GM21381 (cell line): ENCODE data around the gene LIPF.
"Not testable (repeated sequence)": the region's sequence is repeated elsewhere in the genome, so short reads cannot be mapped to it uniquely, and the experiment has no call there.

ENCODE experiments used
- ATAC-seq: cut with Tn5 transposase; IDR thresholded peaks from one replicate; pipeline ENCODE4 v1.9.1; 2021; ENCODE audit warnings: mild to moderate bottlenecking, moderate library complexity; ENCODE audit not compliant: unreplicated experiment

The LIPF gene

DNA sequence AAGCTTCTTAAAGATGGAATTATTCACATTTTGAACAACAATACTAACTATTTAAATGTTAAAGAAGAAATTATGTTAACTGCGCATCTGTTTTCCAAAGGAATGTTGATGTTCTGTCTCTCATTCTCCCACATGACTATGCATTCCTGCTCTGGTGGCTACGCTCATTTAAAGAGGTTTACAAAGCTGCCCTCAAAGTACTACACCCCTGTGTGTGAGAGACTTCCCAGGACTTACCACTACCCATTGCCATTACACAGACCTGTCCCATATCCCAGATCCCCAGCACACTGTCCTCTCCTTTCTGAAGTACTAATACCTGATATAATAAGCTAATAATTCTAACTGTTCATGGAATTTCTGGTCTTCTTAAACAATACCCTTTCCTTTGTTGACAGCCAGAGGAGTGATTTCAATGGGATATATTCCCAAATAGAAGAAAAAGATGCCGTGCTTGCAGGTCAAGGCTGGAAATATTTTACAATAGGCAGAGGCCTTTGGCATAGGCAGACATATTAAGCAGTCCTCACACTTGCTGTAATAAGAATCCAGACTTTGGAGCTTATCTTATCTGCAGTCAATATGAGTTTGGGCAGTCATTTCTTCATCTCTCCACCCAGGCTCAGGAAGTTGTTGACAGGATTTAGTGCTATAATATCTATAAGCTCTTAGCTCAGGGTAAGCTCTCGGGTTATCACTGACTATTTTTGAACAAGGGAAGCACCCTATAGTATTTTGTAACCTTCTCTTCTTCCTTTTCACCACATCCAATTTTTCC lies 12.2 kb downstream of the LIPF start:
- ATAC-seq = no peak

DNA sequence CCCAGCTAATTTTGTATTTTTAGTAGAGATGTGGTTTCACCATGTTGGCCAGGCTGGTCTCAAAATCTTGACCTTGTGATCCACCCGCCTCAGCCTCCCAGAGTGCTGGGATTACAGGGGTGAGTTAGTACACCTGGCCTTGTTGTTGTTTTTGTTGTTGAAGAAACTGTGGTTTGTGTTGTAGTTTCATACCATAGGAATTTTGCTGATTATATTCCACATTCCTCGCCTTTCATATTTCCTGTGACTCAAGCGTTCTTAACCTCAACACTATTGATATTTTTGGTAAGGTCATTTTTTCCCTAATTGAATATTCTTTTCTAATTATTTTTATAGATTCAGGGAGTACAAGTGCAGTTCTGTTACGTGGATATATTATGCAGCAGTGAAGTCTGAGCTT lies 16.7 kb downstream of the LIPF start:
- no peak for ATAC-seq

- ATAC-seq = no peak
These were observed 18.2 kb downstream of the LIPF start for GRCh38 chr10:88682491-88682890.

GRCh38 chr10:88687853-88688467 lies 23.7 kb downstream of the LIPF start:
- no peak for ATAC-seq

GRCh38 chr10:88689366-88689765 lies 25.1 kb downstream of the LIPF start:
- no peak for ATAC-seq

GRCh38 chr10:88693392-88694020 lies 29.3 kb downstream of the LIPF start:
- no peak for ATAC-seq

DNA sequence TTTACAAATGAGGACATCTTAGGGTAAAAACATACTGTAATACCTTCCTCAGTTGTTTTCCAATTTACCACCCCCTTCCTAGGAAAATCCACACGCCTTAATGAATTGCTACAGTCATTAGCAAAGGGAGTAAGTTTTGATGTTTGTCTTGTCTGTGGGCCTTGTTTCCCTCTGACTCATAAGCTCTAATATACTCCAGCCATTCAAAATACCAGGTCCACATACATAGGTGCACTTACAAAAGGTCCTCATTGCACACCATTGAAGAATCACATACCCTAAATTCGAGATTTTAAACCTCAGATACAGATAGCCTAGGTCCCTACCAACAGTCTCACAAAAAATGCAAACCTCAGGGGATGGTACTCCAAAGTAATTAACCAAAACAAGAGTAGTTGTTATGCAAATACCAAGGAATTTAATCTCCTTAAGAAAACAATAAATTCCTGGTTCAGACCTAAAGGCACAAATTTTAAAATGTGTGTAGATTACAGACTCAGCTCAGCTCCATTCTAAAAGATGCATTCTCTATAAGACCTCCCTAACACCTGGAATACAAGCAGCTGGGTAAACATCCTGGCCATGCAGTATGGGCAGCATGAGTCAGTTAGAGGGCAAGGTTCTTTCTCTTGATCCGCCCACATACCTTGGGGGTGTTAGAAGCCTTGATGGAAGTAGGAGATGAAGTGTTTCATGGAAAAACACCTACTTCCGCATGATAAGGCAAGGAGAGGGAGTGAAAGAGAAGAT lies 38.8 kb downstream of the LIPF start:
- no peak for ATAC-seq

DNA sequence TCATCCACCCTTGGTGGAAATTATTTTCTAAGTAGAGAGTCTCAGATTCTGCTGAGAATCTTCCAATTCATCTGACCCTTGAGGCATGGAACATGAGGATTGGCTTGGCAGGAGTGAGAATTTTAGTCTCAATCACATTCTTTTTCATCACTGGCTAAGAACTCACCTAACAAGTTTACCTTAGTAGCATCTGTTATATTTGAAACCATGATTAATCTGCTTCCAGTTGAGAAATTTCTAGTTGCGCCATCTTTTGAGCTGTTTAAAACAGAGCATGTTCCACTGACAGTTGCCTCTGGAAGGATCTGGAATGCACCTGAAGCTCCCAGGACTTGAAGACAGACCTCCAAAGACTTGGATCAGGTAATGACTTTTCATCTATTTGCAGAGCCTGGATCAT lies 41.7 kb downstream of the LIPF start, which contains the start of gene LIPK:
LIPK (plus strand) TSS at position 292 of the 400 bp plus-strand sequence. CDS start 18,295 bp downstream, outside the sequence.
- ATAC-seq = no peak

DNA sequence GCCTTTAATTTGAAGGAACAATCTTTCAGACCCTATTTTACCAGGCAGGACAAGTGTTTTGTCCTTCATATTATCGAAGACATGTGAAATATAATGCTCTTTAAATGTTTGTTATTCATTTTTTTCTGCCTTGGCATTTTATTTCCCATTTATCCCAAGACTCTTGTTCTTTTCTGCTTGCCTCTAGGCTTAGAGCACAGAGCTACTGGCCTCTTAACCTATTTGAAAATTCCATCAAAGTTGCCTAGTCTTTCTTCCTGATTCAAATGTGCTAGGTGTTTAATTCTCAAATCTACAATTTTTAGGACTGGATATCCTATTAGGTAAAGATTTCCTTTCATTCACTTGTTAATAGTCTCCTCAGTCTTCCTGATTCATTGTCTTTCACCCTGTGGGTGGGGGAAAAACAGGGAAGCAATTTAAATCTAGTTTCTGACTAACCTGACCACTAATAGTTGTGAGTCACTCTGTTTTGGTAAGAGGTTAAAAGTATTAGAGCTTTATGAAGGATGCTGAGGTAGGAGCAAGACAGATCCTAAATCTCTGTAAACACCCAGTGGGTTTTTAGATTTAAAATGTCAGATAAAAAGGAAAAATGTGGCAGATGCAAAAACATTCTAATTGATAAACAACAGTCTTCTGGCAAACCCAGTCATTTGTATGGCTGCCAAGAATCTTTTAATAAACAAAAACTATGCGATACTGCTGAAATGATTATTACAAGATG lies 43.4 kb downstream of the LIPF start:
- no peak for ATAC-seq

- not testable (repeated sequence) for ATAC-seq
These were observed 45.1 kb downstream of the LIPF start for GRCh38 chr10:88709361-88709760.

DNA sequence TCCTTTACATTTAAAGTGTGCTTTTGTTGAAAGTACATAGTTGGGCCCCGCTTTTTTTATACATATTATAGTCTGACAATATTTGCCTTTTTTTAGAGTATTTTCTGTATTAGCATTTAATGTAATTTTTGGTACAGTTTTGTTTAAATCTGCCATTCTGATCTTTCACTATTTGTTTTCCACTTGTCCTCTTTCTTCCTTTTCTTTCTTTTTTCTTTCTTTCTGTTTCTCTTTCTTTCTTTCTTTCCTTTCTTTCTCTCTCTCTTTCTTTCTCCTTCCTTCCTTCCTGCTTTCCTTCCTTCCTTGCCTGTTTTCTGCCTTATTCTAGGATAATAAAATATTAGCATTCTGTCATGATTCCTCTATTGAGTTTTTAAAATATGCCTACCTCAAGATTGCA lies 51.3 kb downstream of the LIPF start:
- no peak for ATAC-seq

GRCh38 chr10:88721392-88721791 lies 57.1 kb downstream of the LIPF start:
- no peak for ATAC-seq

DNA sequence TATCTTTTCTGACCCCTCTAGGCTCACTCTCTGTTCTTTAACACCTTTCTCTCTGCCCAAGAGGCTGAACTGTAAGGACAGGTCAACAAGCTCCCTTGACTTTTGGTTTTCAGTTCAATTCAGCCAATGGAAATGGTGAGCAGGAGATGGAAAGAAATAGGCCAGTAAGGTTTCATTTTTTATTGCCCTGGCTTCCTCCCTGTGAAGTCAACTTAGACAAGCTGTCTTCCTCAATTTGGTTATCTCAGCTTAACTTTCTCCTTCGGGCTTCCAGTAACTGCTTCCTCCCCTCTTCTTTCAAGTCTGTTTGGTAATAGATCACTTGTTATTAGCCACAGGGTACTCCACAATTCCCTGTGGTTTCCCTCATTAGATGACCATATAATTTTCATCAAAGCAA lies 61.6 kb downstream of the LIPF start:
- ATAC-seq = no peak

GRCh38 chr10:88728107-88728763 lies 64.0 kb downstream of the LIPF start:
- no peak for ATAC-seq
